ENCODE data around the gene LIMA1. TPM values are rescaled to one million over a fixed set of nuclear protein-coding genes. Genes with fewer than 3 reads are reported as not detected.
A peak's percentile ranks its signal among the peaks of the same experiment; 100 is the strongest.

The LIMA1 gene
- total RNA-seq, 1 donor from 2014 or later: 14.3 TPM

DNA sequence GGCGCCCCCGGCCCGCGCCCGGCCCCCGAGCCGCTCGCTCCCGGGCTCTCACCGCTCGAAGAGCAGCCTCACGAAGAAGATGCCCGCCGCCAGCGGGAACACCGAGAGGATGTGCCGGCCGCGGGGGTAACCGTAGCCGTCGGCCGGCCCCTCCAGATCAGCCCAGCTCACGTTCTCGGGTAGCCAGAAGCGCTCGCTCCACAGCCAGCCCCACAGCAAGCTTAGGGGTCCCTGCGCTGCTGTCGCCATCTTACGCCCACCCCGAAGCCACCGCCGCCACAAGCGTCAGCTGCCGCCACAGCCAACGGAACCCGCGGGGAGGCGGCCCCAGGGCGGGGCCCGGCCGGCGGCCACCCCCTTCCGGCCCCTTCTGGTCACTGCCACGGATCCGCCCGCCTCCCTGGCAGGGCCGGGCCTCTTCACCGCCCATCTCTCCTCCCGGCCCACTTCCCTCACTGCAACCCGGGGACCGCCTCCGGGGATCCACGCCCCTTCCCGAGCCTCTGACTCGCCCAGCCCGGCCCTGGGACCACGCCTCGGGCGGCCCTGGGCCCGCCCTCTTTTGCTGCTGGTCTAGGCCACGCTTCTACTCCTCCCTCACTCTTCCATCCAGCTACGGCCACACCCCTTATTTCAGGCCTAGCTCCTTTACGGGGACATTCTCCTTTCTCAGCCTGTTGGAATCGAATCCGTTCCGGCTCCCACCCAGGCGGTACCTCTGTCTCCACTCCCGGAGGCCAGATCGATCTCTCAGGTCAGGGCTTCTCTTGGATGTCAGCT is 116.1 kb downstream of the LIMA1 start, which contains the start of gene CERS5:
CERS5 (minus strand) TSS at position 321 of the 780 bp plus-strand sequence; CDS start at position 249, 72 bp downstream.
- Mint-ChIP-seq H3K4me3 (ENCODE audit: unreplicated experiment) (peak within 1 kb of the TSS; percentile 98), H3K9me3 (ENCODE audit: unreplicated experiment) (no peaks in the 10 kb centered on the region), H3K36me3 (ENCODE audit: low read depth, unreplicated experiment) (peaks cover 4% of the 10 kb centered on the region), H3K27ac (ENCODE audit: unreplicated experiment) (peak within 1 kb of the TSS; percentile 94), H3K27me3 (ENCODE audit: unreplicated experiment) (peaks cover 11% of the 10 kb centered on the region), H3K4me1 (ENCODE audit: unreplicated experiment) (peaks cover 18% of the 10 kb centered on the region)
- DNase-seq (ENCODE audit: low spot score): peak; percentile 99
- TF ChIP-seq, protein P1, sequence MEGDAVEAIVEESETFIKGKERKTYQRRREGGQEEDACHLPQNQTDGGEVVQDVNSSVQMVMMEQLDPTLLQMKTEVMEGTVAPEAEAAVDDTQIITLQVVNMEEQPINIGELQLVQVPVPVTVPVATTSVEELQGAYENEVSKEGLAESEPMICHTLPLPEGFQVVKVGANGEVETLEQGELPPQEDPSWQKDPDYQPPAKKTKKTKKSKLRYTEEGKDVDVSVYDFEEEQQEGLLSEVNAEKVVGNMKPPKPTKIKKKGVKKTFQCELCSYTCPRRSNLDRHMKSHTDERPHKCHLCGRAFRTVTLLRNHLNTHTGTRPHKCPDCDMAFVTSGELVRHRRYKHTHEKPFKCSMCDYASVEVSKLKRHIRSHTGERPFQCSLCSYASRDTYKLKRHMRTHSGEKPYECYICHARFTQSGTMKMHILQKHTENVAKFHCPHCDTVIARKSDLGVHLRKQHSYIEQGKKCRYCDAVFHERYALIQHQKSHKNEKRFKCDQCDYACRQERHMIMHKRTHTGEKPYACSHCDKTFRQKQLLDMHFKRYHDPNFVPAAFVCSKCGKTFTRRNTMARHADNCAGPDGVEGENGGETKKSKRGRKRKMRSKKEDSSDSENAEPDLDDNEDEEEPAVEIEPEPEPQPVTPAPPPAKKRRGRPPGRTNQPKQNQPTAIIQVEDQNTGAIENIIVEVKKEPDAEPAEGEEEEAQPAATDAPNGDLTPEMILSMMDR (IDR thresholded peaks at IDR 0.05; ENCODE audit: unreplicated experiment): peak; percentile 61

DNA sequence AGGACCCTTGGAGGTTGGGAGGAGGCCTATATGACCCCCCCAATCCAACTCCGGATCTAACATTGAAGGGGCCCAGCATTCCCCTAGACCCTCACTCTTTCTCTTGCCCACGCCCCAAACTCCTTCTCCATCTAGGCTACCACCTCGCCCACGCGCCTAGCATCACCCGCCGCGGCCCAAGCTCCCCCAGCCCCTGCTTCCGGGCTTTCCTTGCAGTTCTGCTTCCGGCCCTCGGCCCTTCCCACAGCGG is 116.6 kb downstream of the LIMA1 start:
- TF ChIP-seq, protein P1 (IDR thresholded peaks at IDR 0.05; ENCODE audit: unreplicated experiment): no peak
- H3K9me3 Mint-ChIP-seq (ENCODE audit: unreplicated experiment): no peaks in the 10 kb centered on the region
- H3K27me3 Mint-ChIP-seq (ENCODE audit: unreplicated experiment): peaks cover 8% of the 10 kb centered on the region
- H3K4me3 Mint-ChIP-seq (ENCODE audit: unreplicated experiment): peak overlapping the region; percentile 98
- DNase-seq (ENCODE audit: low spot score): no peak
- peak overlapping the region; percentile 89 for H3K27ac Mint-ChIP-seq (ENCODE audit: unreplicated experiment)
- H3K4me1 Mint-ChIP-seq (ENCODE audit: unreplicated experiment): peaks cover 18% of the 10 kb centered on the region
- H3K36me3 Mint-ChIP-seq (ENCODE audit: low read depth, unreplicated experiment): peaks cover 4% of the 10 kb centered on the region

DNA sequence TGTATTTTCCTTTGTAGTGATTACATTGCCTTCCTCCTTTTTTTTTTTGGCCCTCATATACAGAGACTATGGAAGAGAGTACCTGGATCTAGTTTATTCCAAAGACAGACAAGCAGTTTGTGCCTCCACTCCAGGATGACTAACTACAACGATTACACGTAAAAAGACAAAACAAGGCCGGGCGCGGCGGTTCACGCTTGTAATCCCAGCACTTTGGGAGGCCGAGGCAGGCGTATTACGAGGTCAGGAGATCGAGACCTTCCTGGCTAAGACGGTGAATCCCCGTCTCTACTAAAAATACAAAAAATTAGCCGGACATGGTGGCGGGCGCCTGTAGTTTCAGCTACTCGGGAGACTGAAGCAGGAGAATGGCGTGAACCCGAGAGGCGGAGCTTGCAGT is 118.4 kb downstream of the LIMA1 start:
- H3K27me3 Mint-ChIP-seq (ENCODE audit: unreplicated experiment): peaks cover 6% of the 10 kb centered on the region
- no peaks in the 10 kb centered on the region for H3K9me3 Mint-ChIP-seq (ENCODE audit: unreplicated experiment)
- no peak overlapping the region for H3K27ac Mint-ChIP-seq (ENCODE audit: unreplicated experiment)
- H3K4me3 Mint-ChIP-seq (ENCODE audit: unreplicated experiment): no peak overlapping the region
- H3K4me1 Mint-ChIP-seq (ENCODE audit: unreplicated experiment): peaks cover 18% of the 10 kb centered on the region
- TF ChIP-seq, protein P1 (IDR thresholded peaks at IDR 0.05; ENCODE audit: unreplicated experiment): no peak
- DNase-seq (ENCODE audit: low spot score): no peak
- peaks cover 4% of the 10 kb centered on the region for H3K36me3 Mint-ChIP-seq (ENCODE audit: low read depth, unreplicated experiment)

DNA sequence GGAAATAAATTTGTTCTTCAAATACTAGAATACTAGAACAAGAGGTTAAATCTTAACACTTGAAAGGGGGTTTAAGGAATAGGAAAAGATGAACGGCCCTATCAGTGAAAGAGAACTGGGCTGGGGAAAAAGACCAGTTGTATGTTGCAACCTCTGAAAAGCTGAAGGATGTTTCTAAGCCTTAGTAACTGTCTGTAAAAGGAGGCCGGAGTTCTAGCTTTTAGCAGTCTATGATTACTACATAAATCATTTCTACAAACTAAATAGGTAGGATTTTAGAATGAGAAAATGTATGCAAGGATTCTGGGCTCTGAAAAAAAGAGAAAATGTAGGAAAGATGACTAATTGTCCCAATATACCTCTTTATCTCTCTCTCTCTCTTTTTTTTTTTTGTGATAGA is 121.1 kb downstream of the LIMA1 start:
- TF ChIP-seq, protein P1 (IDR thresholded peaks at IDR 0.05; ENCODE audit: unreplicated experiment): no peak
- no peaks in the 10 kb centered on the region for H3K9me3 Mint-ChIP-seq (ENCODE audit: unreplicated experiment)
- peaks cover 6% of the 10 kb centered on the region for H3K36me3 Mint-ChIP-seq (ENCODE audit: low read depth, unreplicated experiment)
- no peak for DNase-seq (ENCODE audit: low spot score)
- peaks cover 2% of the 10 kb centered on the region for H3K27me3 Mint-ChIP-seq (ENCODE audit: unreplicated experiment)
- no peak overlapping the region for H3K4me3 Mint-ChIP-seq (ENCODE audit: unreplicated experiment)
- peaks cover 12% of the 10 kb centered on the region for H3K4me1 Mint-ChIP-seq (ENCODE audit: unreplicated experiment)
- no peak overlapping the region for H3K27ac Mint-ChIP-seq (ENCODE audit: unreplicated experiment)

DNA sequence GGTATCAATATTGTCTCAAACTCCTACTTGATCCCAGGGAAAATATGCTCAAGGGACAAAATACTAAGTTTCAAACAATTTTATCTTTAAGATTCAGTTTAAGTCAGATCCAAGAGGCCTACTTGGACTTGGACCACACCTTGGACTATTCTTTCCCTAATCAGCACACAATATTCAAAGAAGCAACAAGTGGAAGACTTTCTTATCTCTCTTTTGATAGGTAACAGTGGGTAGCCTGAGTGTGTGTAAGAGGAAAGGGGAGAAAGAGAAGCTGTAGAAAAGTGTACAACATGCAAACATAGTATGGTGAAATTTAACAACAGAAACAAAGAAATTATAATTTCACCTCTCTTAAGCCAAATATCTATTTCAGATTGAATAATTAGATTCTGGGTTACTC is 122.7 kb downstream of the LIMA1 start:
- no peak for DNase-seq (ENCODE audit: low spot score)
- TF ChIP-seq, protein P1 (IDR thresholded peaks at IDR 0.05; ENCODE audit: unreplicated experiment): no peak
- H3K4me1 Mint-ChIP-seq (ENCODE audit: unreplicated experiment): peaks cover 5% of the 10 kb centered on the region
- H3K27me3 Mint-ChIP-seq (ENCODE audit: unreplicated experiment): no peaks in the 10 kb centered on the region
- peaks cover 6% of the 10 kb centered on the region for H3K36me3 Mint-ChIP-seq (ENCODE audit: low read depth, unreplicated experiment)
- no peak overlapping the region for H3K4me3 Mint-ChIP-seq (ENCODE audit: unreplicated experiment)
- H3K9me3 Mint-ChIP-seq (ENCODE audit: unreplicated experiment): no peaks in the 10 kb centered on the region
- H3K27ac Mint-ChIP-seq (ENCODE audit: unreplicated experiment): no peak overlapping the region

Data from endothelial cell (in vitro differentiated cells).